Adrenal gland (tissue), 12 donors: ENCODE results near the gene ATP11A. TPM values are rescaled to one million over a fixed set of nuclear protein-coding genes. Genes with fewer than 3 reads are reported as not detected.

Experiments
- DNase-seq, 7 donors: peaks; one replicate each; pipeline ENCODE4 v3.0.0-alpha.2; 2019 to 2020
- H3K27ac ChIP-seq, 5 donors: fragments of 200-600 bp; sonication (generic) in 4 of 5; 1 replicate in 3 of 5; 2 replicates in 2 of 5; pipeline versions ENCODE4 v1.5.1 to v1.8.0; 2016 to 2020; ENCODE audit warnings: mild to moderate bottlenecking in 1 of 5
- H3K27me3 ChIP-seq: fragments of 200-600 bp; 2 replicates; pipeline ENCODE4 v1.8.0; 2021
- H3K36me3 ChIP-seq, 2 donors: fragments of 200-600 bp; replicated peaks in 1 of 2; 1 replicate in 1 of 2; 2 replicates in 1 of 2; pipeline versions ENCODE4 v1.5.1 to v1.8.0; 2018 to 2022
- H3K4me1 ChIP-seq, 2 donors: fragments of 200-600 bp; replicated peaks in 1 of 2; 1 replicate in 1 of 2; 2 replicates in 1 of 2; pipeline versions ENCODE4 v1.5.1 to v1.8.0; 2018 to 2021
- H3K4me3 ChIP-seq, 4 donors: fragments of 200-600 bp; sonication (generic) in 3 of 4; one replicate each; pipeline ENCODE4 v1.5.1; 2016 to 2018
- H3K9me3 ChIP-seq, 3 donors: fragments of 200-600 bp; sonication (generic) in 1 of 3; replicated peaks in 1 of 3; 1 replicate in 2 of 3; 2 replicates in 1 of 3; pipeline versions ENCODE4 v1.5.1 to v1.8.0; 2016 to 2021
- POLR2A ChIP-seq, 2 donors: fragments of 450-650 bp; IDR thresholded peaks; one replicate each; pipeline ENCODE4 v1.6.1; 2017; ENCODE audit warnings: antibody characterized with exemption in 2 of 2, mild to moderate bottlenecking in 2 of 2, moderate library complexity in 1 of 2
- WGBS, 4 donors: extraction: QIAGEN DNeasy Blood & Tissue Kit in 2 of 4; methylation state at CpG; one replicate each; pipeline versions ENCODE4 v1.1.5 to v1.1.7; 2013 to 2017; 5-methylcytosine and 5-hydroxymethylcytosine counted together
- intact Hi-C, 2 donors: fragments of 100-400 bp; cut with DNase I; formaldehyde crosslinking; loops; one replicate each; pipeline versions ENCODE4 v1.14.1 to v1.15.0; 2022 to 2023
- polyA plus RNA-seq, 3 donors: library from polyadenylated mRNA; stranded (reverse); fragments of 200-250 nt in 2 of 3; fragments of 350-450 nt in 1 of 3; fragmentation: Illumina TruSeq in 1 of 3; extraction: RNeasy Lipid Tissue Mini Kit (QIAGEN cat#74804) in 1 of 3; gene quantifications; one replicate each; pipeline ENCODE4 v1.2.3, GENCODE V29; 2013 to 2014
- total RNA-seq, 9 donors: library from RNA; depleted of rRNA in 4 of 9; stranded (reverse); fragments of >200 nt in 4 of 9; fragments of 120-200 nt in 1 of 9; fragmentation: NEBNext Ultra II Directional in 1 of 9; extraction: Animal tissue kit (Norgen Biotek cat#: 25700) in 1 of 9; gene quantifications; one replicate each; pipeline versions ENCODE4 v1.1.0 to v1.2.4, GENCODE V29; 2013 to 2023
- TF ChIP-seq, protein P1 (sequence below), 6 experiments: fragments of 450-650 bp in 4 of 6; fragments of 200-600 bp in 2 of 6; sonication (generic) in 1 of 6; IDR thresholded peaks; 1 replicate in 5 of 6; 2 replicates in 1 of 6; pipeline versions ENCODE4 v1.5.1 to v1.8.0; 2016 to 2021; ENCODE audit warnings: antibody characterized with exemption in 6 of 6, mild to moderate bottlenecking in 2 of 6, moderate library complexity in 1 of 6
- donor health status: healthy with polysubstance abuse.
- donor health status: Bipolar disorder and iron deficiency.
- donor health status: DM: yes; HTN: yes; CAD: no.
- donor health status: DM: no; HTN: no; CAD: no.
- donor health status: DM: no; HTN: no; CAD: no.
- donor health status: DM: yes; HTN: yes; CAD: no.

ATP11A gene
- total and polyA plus RNA-seq, 12 donors, result 6.0 to 94.1 (median 29.8) TPM

DNA sequence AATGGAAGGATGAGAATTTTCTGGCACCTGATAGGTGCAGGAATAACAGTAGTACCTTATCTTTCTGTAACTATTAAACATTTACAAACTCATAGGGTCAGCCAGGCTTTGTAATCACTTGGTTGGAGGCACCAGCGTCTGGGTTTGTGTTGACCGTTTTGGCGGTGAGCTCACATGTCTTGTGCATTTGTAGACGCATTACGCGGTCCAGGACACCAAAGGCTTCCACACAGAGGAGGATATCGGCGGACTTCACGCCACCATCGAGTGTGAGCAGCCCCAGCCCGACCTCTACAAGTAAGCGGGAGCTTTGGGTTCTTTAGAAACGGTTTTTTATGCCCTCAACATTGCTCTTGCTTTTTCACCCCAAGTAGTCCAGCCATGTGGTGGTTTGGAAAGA, 129.3 kb downstream of the ATP11A start:
- DNase-seq, result peak in 2 of 7 donors; percentile 3 to 27
- no peaks in the 10 kb centered on the region for H3K9me3 ChIP-seq
- no peaks in the 10 kb centered on the region for H3K4me1 ChIP-seq
- no peaks in the 10 kb centered on the region for H3K27me3 ChIP-seq
- TF ChIP-seq, protein P1, sequence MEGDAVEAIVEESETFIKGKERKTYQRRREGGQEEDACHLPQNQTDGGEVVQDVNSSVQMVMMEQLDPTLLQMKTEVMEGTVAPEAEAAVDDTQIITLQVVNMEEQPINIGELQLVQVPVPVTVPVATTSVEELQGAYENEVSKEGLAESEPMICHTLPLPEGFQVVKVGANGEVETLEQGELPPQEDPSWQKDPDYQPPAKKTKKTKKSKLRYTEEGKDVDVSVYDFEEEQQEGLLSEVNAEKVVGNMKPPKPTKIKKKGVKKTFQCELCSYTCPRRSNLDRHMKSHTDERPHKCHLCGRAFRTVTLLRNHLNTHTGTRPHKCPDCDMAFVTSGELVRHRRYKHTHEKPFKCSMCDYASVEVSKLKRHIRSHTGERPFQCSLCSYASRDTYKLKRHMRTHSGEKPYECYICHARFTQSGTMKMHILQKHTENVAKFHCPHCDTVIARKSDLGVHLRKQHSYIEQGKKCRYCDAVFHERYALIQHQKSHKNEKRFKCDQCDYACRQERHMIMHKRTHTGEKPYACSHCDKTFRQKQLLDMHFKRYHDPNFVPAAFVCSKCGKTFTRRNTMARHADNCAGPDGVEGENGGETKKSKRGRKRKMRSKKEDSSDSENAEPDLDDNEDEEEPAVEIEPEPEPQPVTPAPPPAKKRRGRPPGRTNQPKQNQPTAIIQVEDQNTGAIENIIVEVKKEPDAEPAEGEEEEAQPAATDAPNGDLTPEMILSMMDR (IDR thresholded peaks at IDR 0.05), result no peak
- TF ChIP-seq POLR2A (IDR thresholded peaks at IDR 0.05), result no peak
- peaks cover 0 to 49% of the 10 kb centered on the region in 2 donors for H3K36me3 ChIP-seq
- intact Hi-C loops, result no loop called here
- 92 to 96% (median 95%) methylated on average over 13 of the region's 13 CpGs for WGBS, 4 donors
- no peak overlapping the region for H3K4me3 ChIP-seq
- H3K27ac ChIP-seq, result no peak overlapping the region

DNA sequence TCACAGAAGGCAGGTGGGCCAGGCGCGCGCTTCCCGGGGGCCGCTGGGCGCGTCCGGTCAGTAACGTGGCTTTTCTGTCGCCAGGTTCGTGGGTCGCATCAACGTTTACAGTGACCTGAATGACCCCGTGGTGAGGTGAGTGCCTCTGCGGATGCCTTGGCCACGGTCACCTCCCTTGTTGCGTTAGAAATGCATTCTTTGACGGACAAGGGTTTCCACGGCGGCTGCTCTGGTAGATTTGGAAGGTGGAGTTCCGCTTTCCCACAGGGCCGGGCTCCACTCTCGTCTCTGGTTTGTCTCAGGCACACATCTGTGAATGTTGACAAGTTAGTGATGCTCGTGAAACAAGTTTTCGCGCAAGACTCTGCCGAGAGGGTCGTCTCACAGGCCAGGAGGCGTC, 130.0 kb downstream of the ATP11A start:
- no peak for TF ChIP-seq POLR2A (IDR thresholded peaks at IDR 0.05)
- TF ChIP-seq, protein P1 (IDR thresholded peaks at IDR 0.05), result no peak
- intact Hi-C loops, result no loop called here
- no peaks in the 10 kb centered on the region for H3K4me1 ChIP-seq
- peaks cover 0 to 54% of the 10 kb centered on the region in 2 donors for H3K36me3 ChIP-seq
- 93 to 96% (median 95%) methylated on average over 24 to 29 of the region's 29 CpGs for WGBS, 4 donors
- H3K27ac ChIP-seq, result no peak overlapping the region
- H3K27me3 ChIP-seq, result no peaks in the 10 kb centered on the region
- no peak overlapping the region for H3K4me3 ChIP-seq
- H3K9me3 ChIP-seq, result no peaks in the 10 kb centered on the region
- DNase-seq, result peak in 2 of 7 donors; percentile 8 to 40

DNA sequence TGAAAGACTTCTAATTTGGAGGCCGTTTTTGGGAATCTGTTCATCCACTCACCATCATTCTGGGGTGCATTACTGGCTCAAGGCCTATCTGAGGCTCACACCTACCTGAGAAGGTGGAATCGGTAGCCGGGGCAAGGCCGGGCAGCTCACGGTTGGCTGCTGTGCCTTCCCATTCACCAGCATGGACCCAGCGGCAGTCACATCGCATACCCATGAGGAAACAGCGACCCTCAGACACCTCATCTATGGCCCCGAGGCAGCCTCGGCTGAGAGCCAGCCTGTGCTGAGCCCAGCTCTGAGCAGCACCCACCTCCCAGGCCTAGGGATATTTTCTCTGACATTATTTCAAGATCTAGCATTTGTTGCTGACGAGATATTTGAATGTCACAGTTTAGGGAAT, 130.5 kb downstream of the ATP11A start:
- TF ChIP-seq POLR2A (IDR thresholded peaks at IDR 0.05), result no peak
- H3K36me3 ChIP-seq, result peaks cover 0 to 56% of the 10 kb centered on the region in 2 donors
- H3K4me1 ChIP-seq, result no peaks in the 10 kb centered on the region
- no peaks in the 10 kb centered on the region for H3K9me3 ChIP-seq
- intact Hi-C loops, result no loop called here
- H3K27me3 ChIP-seq, result no peaks in the 10 kb centered on the region
- peak in 2 of 7 donors; percentile 13 to 15 for DNase-seq
- H3K27ac ChIP-seq, result no peak overlapping the region
- no peak overlapping the region for H3K4me3 ChIP-seq
- 94 to 98% (median 96%) methylated on average over 6 to 11 of the region's 11 CpGs for WGBS, 4 donors

DNA sequence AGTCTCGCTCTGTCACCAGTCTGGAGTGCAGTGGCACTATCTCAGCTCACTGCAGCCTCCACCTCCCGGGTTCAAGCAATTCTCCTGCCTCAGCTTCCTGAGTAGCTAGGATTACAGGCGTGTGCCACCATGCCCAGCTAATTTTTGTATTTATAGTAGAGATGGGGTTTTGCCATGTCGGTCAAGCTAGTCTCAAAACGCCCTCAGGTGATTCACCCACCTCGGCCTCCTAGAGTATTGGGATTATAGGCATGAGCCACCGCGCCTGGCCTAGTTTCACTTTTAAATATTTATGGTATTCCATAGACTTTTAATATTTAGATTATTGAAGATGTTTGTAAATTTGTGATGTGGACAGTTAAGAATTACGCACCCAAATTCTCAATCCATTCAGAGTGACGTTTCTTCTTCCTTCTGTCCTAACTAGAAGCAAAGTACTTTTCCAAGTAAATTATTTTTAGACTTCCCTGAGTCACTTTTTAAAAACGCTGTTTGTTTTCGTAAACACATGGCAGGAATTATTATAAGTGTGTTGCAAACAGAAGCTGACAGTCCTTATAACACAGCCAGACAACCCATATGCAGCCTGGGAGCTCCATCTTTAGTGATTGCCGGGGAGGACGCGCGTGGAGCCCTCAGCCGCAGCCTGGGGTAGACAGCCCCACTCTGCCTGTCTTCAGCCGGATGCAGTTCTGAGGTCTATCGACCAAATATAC, 131.7 kb downstream of the ATP11A start:
- intact Hi-C loops, result no loop called here
- 92 to 95% (median 93%) methylated on average over 19 of the region's 19 CpGs for WGBS, 4 donors
- H3K27me3 ChIP-seq, result no peaks in the 10 kb centered on the region
- no peaks in the 10 kb centered on the region for H3K4me1 ChIP-seq
- no peak for TF ChIP-seq POLR2A (IDR thresholded peaks at IDR 0.05)
- TF ChIP-seq, protein P1 (IDR thresholded peaks at IDR 0.05), result no peak
- no peak overlapping the region for H3K27ac ChIP-seq
- no peak overlapping the region for H3K4me3 ChIP-seq
- H3K9me3 ChIP-seq, result no peaks in the 10 kb centered on the region
- peaks cover 0 to 58% of the 10 kb centered on the region in 2 donors for H3K36me3 ChIP-seq
- peak in 1 of 7 donors; percentile 1 for DNase-seq

DNA sequence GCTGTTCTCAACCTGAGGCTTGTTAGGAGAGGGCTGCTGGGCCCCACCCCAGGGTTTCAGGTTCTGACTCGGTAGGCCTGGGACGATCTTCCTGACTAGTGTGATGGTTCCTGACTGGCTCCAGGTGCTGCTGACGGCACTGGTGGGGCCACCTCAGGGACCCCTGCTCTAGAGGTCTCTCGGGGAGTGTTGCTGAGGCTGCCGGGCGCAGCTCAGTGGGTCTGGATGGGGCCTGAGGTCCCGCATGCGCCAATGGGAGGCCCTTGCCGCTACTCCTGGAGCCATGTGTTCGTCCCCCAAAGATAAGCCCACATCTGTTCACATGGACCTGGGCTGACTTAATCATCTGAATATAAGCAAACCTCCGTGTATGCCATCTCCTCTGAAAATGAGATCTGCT, 133.0 kb downstream of the ATP11A start:
- 78 to 96% (median 88%) methylated on average over 7 to 11 of the region's 11 CpGs for WGBS, 4 donors
- Histone ChIP-seq H3K36me3 (peaks cover 0 to 58% of the 10 kb centered on the region in 2 donors), H3K4me3 (no peak overlapping the region), H3K27ac (no peak overlapping the region), H3K27me3 (no peaks in the 10 kb centered on the region), H3K4me1 (no peaks in the 10 kb centered on the region), H3K9me3 (no peaks in the 10 kb centered on the region)
- intact Hi-C loops, result no loop called here
- DNase-seq, result no peak
- TF ChIP-seq POLR2A (IDR thresholded peaks at IDR 0.05), result no peak
- TF ChIP-seq, protein P1 (IDR thresholded peaks at IDR 0.05), result no peak
